Cardiac muscle cell (in vitro differentiated cells and primary cell): ENCODE measurements around the gene RRP7A. TPM values are rescaled to one million over a fixed set of nuclear protein-coding genes. Genes with fewer than 3 reads are reported as not detected.
A peak's percentile ranks its signal among the peaks of the same experiment; 100 is the strongest.
"Not testable (repeated sequence)": the region's sequence is repeated elsewhere in the genome, so short reads cannot be mapped to it uniquely, and the experiment has no call there.

Source experiments
- DNase-seq, 2 donors: peaks; one replicate each; pipeline versions ENCODE4 v3.0.0 to v3.0.0-alpha.2; 2010 to 2017; ENCODE audit warnings: low read depth in 1 of 2, low spot score in 1 of 2
- H3K27ac ChIP-seq: fragments of 200-600 bp; sonication (generic); 2 replicates; pipeline ENCODE4 v1.5.1; 2016
- H3K27me3 ChIP-seq: fragments of 200-600 bp; sonication (generic); 2 replicates; pipeline ENCODE4 v1.6.0; 2016; ENCODE audit warnings: control low read depth
- H3K36me3 ChIP-seq: fragments of 200-600 bp; sonication (generic); 2 replicates; pipeline ENCODE4 v1.5.1; 2016; ENCODE audit warnings: control low read depth
- H3K4me1 ChIP-seq: fragments of 200-600 bp; sonication (generic); 2 replicates; pipeline ENCODE4 v1.8.1; 2017; ENCODE audit warnings: low read depth, mild to moderate bottlenecking, mixed run types
- H3K4me3 ChIP-seq: fragments of 200-600 bp; sonication (generic); 2 replicates; pipeline ENCODE4 v1.5.1; 2016; ENCODE audit warnings: mild to moderate bottlenecking
- H3K9me3 ChIP-seq: fragments of 200-600 bp; sonication (generic); 2 replicates; pipeline ENCODE4 v1.5.1; 2017; ENCODE audit warnings: low read depth, mild to moderate bottlenecking, control low read depth
- CTCF ChIP-seq: IDR thresholded peaks from 2 replicates; pipeline ENCODE4 v1.5.1; 2012; ENCODE audit warnings: low read depth, mild to moderate bottlenecking, low read length
- polyA plus RNA-seq: library from polyadenylated mRNA; unstranded; fragments of >200 nt; fragmentation: Nextera tagmentation; extraction: Ambion mirVana; gene quantifications from 2 replicates; pipeline ENCODE4 v1.2.1, GENCODE V29; 2016
- total RNA-seq: library from RNA; depleted of rRNA; stranded (reverse); fragments of >200 nt; gene quantifications from 2 replicates; pipeline ENCODE4 v1.2.3, GENCODE V29; 2016

The RRP7A gene
- total and polyA plus RNA-seq, 2 experiments from 2014 or later = 39.6 to 43.7 TPM

DNA sequence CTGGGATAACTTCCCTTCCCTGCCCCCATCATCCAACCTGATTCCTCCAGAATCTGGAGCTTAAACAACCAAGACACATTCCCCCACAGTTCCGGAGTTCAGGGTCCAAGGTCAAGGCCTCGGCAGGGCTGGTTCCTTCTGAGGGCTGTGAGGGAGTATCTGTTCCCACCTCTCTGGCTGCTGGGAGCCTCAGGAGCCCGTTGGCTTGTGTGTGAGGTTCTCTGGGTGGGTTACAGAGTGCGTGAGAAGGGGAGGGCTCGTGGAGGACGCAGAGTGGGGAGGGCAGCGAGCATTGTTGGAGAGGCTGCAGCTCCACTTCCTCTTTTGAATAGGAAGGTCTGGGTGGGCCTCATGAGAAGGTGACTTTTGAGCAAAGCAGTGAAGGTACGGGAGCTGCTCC lies 42.7 kb upstream of the RRP7A start:
- Histone ChIP-seq H3K4me1 (peaks cover 10% of the 10 kb centered on the region), H3K27me3 (no peaks in the 10 kb centered on the region), H3K4me3 (no peak overlapping the region), H3K36me3 (no peaks in the 10 kb centered on the region), H3K9me3 (no peaks in the 10 kb centered on the region), H3K27ac (peak overlapping the region; percentile 59)
- no peak for DNase-seq
- no peak for TF ChIP-seq CTCF

- TF ChIP-seq CTCF = no peak
These were observed 42.3 kb upstream of the RRP7A start for GRCh38 chr22:42561856-42562255.

DNA sequence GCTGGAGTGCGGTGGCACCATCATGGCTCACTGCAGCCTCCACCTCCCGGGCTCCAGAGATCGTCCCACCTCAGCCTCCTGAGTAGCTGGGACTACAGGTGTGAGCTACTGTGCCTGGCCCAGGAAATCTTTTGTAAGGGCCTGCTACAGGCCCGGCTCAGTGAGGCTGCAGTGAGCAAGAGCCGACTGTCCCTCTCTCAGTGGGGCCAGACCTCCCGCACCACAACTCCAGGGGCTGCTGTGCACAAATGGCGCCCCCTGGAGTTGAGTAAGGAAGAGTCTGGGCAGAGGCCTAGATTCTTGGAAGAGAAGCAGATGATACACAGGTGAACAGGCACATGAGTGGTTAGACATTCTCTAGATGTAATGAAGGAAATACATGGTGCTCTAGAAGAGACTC lies 41.2 kb upstream of the RRP7A start:
- H3K9me3 ChIP-seq = no peaks in the 10 kb centered on the region
- H3K4me3 ChIP-seq = no peak overlapping the region
- peaks cover 10% of the 10 kb centered on the region for H3K4me1 ChIP-seq
- no peaks in the 10 kb centered on the region for H3K36me3 ChIP-seq
- H3K27ac ChIP-seq = no peak overlapping the region
- TF ChIP-seq CTCF = peak; percentile 48
- H3K27me3 ChIP-seq = no peaks in the 10 kb centered on the region
- DNase-seq = peak; percentile 32 to 38

More at GRCh38 chr22:42561856-42562255, 42.3 kb upstream of the RRP7A start:
- peaks cover 10% of the 10 kb centered on the region for H3K4me1 ChIP-seq
- DNase-seq = no peak
- no peak overlapping the region for H3K4me3 ChIP-seq
- H3K27me3 ChIP-seq = no peaks in the 10 kb centered on the region
- no peaks in the 10 kb centered on the region for H3K36me3 ChIP-seq
- peak overlapping the region; percentile 59 for H3K27ac ChIP-seq
- H3K9me3 ChIP-seq = no peaks in the 10 kb centered on the region

GRCh38 chr22:42560381-42560780 lies 40.8 kb upstream of the RRP7A start:
- Histone ChIP-seq H3K36me3 (no peaks in the 10 kb centered on the region), H3K9me3 (no peaks in the 10 kb centered on the region), H3K27ac (no peak overlapping the region), H3K4me1 (peaks cover 10% of the 10 kb centered on the region), H3K4me3 (no peak overlapping the region), H3K27me3 (no peaks in the 10 kb centered on the region)
- no peak for TF ChIP-seq CTCF
- no peak for DNase-seq

DNA sequence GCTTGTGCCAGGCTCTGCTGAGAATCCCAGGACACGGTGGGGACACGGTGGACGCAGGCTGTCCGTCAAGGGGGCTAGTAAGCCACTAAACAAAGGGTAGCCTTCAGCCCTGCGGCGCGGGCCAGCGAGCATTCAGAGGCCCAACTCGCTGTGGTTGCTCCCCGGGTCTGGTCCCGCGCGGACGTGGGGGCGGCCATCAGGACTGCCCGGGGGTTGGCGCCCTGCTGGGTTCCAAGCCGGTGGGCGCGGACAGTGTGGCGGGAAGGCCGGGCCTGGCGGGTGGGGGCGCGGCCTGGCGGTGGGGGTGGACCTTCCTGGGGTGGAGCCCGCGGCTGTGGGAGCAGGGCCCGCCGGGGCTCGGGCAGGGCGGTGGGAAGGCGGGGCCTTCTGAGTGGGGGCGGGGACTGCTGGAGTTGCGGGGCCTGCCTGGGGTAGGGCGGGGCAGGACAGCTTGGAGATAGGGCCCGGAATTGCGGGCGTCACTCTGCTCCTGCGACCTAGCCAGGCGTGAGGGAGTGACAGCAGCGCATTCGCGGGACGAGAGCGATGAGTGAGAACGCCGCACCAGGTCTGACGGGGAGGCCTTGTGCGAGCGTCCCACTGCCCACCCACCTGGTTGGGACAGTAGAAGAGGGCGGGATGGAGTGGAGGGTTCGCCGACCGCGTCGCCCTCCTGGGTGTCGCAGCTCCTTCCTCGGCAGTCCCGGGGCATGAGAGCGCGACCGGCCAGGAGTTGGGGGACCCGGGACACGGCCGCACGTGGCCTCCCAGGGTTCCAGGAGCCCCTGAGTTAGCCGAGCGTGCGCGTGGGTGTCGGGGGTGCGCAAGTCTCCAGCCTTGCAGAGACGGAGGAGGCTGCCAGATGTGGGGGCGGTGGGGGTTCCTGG lies 34.1 kb upstream of the RRP7A start, which contains the start of gene SERHL2:
Gene SERHL2 (plus strand): TSS at position 482 of the 887 bp plus-strand sequence. CDS start 65 bp downstream, at position 547.
- Histone ChIP-seq H3K36me3 (no peaks in the 10 kb centered on the region), H3K4me1 (no peaks in the 10 kb centered on the region), H3K27ac (no peak within 1 kb of the TSS), H3K27me3 (no peaks in the 10 kb centered on the region), H3K4me3 (peak within 1 kb of the TSS; percentile 23), H3K9me3 (no peaks in the 10 kb centered on the region)
- no peak for TF ChIP-seq CTCF
- peak; percentile 89 to 90 for DNase-seq

- not testable (repeated sequence) for DNase-seq, H3K4me1 ChIP-seq, H3K9me3 ChIP-seq, H3K4me3 ChIP-seq, H3K27ac ChIP-seq, H3K36me3 ChIP-seq, H3K27me3 ChIP-seq
These were observed 32.7 kb upstream of the RRP7A start for GRCh38 chr22:42552294-42552647.
